ENCODE data around the gene OSBPL3.

DNA sequence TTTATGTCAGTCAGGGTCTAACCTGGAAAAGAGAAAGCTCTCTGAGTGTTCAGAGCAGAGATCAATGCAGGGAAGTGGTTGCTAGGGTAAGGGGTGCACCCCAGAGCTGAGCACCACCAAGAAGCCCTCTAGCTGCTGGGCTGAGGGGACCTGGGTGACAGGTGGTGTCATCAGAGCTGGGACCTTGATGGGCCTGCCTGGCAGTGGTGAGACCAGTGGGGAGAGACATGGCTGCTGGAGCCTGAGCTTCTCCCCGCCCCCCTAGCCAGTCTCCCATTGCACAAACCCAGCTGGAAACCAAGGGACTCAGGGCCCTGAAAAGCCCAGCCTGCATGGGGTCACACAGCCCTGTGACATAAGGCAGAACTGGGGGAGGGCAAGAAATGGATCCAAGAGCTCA is 49.1 kb upstream of the OSBPL3 start:
- TF ChIP-seq, protein P1, sequence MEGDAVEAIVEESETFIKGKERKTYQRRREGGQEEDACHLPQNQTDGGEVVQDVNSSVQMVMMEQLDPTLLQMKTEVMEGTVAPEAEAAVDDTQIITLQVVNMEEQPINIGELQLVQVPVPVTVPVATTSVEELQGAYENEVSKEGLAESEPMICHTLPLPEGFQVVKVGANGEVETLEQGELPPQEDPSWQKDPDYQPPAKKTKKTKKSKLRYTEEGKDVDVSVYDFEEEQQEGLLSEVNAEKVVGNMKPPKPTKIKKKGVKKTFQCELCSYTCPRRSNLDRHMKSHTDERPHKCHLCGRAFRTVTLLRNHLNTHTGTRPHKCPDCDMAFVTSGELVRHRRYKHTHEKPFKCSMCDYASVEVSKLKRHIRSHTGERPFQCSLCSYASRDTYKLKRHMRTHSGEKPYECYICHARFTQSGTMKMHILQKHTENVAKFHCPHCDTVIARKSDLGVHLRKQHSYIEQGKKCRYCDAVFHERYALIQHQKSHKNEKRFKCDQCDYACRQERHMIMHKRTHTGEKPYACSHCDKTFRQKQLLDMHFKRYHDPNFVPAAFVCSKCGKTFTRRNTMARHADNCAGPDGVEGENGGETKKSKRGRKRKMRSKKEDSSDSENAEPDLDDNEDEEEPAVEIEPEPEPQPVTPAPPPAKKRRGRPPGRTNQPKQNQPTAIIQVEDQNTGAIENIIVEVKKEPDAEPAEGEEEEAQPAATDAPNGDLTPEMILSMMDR (IDR thresholded peaks at IDR 0.05; ENCODE audit: insufficient read depth, low read length, poor library complexity, severe bottlenecking): no peak
- no peak for TF ChIP-seq EZH2phosphoT487 (conservative IDR thresholded peaks at IDR 0.05; ENCODE audit: low read length)
